ENCODE measurements around the gene EVL.
"Not testable (repeated sequence)": the region's sequence is repeated elsewhere in the genome, so short reads cannot be mapped to it uniquely, and the experiment has no call there.

Gene EVL

DNA sequence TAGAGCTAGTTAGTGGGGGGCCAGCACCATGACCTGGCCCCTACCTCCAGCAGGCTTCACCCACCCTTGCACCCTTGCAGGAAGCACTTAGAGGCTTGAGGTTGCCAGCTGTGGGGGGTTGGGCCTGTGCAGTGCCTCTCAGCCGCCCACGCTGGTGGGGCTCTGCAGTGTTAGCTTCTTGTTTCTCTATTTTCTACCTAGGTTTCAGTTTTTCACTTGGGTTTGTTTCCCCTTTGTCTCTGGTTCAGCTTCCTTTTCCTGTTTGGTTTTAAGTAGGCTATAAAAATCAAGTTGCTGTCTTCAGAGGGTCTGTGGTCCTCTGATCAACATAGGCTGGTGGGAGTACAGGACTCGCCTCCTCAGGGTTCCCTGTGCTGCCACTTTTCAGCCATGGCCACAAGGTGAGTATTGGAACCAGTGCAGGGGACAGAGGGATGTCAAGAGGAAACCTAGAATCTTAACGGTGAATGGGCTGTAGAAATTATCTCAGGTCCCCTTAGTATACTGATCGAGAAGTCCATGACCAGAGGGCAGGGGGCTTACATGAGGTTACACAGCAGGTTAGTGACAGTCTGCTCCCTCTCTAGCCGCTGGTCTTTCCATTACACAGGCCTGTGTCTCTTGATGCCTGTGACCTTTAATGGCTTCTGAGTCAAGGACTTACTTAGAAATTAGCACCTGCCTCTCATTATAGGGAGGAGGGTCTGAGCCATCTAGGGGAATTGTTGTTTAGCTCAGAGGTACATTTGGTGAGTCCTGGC lies at the start of gene EVL:
Gene EVL (plus strand): TSS at position 312 of the 761 bp plus-strand sequence. CDS start 79 bp downstream, at position 391.
- peak; percentile 71 for DNase-seq

- DNase-seq = no peak
These were observed 47.7 kb upstream of the EVL start for GRCh38 chr14:100017553-100017952.

DNA sequence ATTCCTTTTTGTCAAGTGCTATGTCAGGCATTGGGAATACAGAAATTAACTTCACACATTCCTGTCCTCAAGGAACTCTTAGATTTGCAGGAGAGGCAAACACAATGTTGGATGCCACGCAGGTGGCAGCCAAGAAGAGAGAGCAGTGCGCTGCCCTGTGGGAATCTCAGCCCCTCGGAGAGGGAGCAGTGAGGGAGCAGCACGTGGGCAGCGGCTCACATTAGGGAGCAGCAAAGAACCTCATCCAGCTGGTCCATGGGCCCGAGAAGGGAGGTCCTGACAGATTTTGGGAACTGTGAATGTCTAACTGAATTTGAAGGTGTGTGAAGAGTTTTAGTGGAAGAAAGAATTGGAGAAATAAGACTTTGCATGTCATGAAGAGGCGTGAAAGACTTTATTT lies 47.2 kb upstream of the EVL start:
- no peak for DNase-seq

DNA sequence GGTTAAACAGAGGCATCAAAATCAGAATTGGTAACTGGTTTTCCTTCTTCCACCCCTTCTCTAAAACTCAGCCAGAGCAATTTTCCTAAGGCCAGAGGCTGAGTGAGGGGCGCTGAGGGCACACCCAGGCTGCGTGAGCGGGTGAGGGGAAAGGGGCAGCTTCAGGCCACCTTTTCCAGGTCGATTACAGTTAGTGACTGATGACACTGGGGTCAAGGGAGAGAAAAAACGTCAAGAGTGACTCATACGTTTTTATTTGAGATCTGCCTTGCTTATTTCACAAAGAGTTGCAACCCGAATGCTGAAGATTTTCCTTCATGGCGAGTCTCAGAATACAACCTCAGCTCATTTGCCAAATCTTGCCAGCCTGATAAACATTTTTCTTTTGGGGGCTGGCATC lies 46.7 kb upstream of the EVL start:
- no peak for DNase-seq

- DNase-seq = no peak
These were observed 46.0 kb upstream of the EVL start for GRCh38 chr14:100019156-100019744.

DNA sequence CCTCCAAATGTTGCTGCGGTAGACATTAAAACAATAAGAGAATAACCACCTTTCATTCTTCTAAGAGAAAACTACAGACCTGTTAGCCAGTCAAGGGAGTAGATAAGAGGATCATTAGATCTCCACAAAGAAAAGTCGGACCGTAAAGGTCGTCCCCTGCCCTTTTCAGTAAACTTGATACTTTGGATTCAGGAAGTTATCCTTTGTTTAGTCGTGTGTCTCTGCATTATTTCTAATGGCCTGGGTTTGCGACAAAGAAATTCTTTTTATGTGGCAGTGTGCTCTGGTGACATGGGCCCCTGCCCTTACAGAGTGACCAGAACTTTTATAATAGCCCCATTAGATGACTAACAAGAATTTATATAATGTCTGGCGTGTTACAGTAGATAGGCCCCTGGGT lies 44.6 kb upstream of the EVL start:
- no peak for DNase-seq

DNA sequence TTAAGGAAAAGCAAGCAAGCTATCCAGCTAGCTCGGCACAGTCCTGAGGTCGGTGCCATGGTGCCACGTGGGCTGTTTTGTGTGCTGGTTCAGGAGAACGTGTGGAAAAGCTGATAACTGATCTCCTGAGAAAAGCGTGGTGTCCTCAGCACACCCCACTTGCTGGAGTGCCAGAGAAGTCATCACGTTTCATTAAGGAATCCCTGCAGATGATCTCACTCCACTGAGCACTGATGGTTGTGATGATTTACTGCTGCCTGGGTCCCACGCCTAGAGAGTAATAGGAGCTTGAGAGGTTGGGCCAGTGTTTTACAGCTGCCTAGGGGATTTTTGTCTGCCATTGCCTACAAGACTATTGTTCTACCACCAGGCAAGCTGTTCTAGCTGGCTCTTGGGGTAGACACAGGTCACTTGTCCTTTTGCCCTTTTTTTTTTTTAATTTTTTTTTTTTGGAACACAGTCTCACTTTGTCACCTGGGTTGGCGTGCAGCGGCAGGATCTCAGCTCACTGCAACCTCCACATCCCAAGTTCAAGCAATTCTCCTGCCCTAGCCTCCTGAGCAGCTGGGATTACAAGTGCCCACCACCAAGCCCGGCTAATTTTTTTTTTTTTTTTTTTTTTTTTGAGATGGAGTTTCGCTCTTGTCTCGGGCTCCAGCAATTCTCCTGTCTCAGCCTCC lies 42.3 kb upstream of the EVL start:
- no peak for DNase-seq

- peak; percentile 20 for DNase-seq
These were observed 40.1 kb upstream of the EVL start for GRCh38 chr14:100025111-100025510.

DNA sequence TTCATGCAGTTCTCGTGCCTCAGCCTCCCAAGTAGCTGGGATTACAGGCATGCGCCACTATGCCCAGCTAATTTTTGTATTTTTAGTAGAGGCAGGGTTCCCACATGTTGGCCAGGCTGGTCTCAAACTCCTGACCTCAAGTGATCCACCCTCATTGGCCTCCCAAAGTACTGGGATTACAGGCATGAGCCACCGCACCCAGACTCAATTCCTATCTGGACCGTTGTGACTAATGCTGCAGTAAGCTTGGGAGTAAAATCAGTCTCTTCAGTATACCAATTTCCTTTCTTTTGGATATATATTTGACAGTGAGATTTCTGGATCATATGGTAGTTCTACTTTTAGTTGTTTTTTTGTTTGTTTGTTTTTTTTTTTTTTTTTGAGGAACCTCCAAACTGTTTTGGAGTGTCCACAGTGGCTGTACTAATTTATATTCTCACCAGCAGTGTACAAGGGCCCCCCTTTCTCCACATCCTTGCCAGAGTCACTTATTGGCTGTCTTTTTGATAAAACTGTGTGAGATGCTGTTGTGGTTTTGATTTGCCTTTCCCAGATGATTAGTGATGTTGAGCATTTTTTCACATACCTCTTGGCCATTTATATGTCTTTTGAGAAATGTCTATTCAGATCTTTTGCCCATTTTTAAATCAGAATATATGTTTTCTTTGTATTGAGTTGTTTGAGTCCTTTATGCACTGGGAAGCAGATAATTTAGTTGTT lies 37.3 kb upstream of the EVL start:
- DNase-seq = no peak

- DNase-seq = no peak
These were observed 36.1 kb upstream of the EVL start for GRCh38 chr14:100028990-100029677.

DNA sequence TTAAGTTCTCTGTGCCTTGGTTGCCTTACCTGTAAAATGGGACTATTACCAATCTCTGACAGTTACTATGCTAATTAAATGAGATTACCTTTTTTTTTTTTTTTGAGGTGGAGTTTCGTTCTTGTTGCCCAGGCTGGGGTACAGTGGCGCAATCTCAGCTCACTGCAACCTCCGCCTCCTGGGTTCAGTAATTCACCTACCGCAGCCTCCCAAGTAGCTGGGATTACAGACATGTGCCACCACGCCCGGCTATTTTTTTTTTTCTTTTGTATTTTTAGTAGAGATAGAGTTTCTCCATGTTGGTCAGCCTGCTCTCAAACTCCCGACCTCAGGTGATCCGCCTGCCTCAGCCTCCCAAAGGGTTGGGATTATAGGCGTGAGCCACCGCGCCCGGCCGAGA lies 35.2 kb upstream of the EVL start:
- DNase-seq = not testable (repeated sequence)

DNA sequence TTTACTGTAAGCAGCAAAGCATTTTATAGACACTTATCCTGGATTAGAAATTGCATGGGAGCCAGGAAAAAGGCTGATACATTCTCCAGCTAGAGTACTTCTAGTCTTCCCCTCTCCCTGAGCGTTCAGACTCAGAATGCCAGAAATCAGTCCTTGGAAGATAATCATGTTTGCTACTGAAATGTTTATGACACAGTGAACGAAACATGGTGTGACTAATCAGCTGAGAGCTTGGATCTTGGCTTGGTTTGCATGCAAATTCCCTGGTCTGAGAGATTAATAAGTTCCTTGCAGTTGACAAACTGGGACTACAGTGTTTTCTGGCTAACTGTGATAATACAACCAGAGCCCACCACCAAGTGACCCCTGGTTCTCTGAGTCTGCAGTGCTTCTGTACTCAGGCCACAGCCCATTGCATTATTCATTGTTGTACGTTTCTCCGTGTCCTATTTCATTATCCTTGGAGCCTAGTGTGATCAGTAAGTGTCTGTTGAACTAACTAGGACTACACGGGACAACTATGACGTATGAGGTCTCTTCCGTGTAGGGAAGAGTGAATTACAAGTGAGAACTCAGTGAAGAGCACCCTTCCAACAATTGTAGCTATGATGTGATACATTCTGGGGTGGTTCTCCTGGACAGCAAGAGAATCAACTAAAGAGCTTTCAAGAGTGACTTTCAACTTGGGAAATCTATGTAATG lies 34.6 kb upstream of the EVL start:
- DNase-seq = no peak

DNA sequence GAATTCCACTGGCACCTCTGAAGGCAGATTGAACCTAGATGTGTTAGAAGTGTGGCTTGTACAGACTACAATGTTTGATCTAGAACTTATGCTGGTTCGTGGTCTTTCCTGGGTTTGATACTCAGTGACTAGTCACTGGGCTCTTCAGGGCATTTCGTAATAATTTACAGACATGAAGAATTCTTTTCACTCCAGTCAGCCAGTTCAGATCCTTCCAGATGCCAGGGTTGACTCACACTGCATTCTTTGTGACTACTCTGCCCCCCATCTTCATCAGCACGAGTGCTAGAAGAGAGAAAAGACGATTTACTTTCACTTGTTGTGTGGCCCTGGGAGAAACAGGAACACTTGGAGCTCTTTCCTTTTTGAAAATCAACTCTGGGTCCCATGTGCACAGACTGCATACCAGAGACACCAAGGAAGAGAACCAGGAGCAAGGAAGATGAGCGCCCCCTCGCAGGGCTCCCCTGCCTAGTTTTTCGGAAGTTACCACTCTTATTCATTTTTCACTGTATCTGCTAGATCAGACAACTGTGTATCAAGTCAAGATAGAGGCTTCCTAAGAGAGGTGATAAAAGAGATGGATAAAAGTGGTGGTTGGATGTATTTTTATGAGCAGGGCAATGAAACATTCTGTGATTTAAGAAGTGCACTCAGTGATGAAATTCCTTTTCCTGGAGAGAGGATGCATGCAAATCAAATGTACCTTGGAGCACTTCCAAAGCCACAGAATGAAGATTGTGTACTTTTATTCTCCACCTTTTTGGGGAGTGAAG lies 33.5 kb upstream of the EVL start:
- DNase-seq = no peak

GRCh38 chr14:100032738-100033137 lies 32.5 kb upstream of the EVL start:
- DNase-seq = no peak

- DNase-seq = no peak
These were observed 31.7 kb upstream of the EVL start for GRCh38 chr14:100033347-100034075.

GRCh38 chr14:100034468-100034867 lies 30.8 kb upstream of the EVL start:
- DNase-seq = no peak

DNA sequence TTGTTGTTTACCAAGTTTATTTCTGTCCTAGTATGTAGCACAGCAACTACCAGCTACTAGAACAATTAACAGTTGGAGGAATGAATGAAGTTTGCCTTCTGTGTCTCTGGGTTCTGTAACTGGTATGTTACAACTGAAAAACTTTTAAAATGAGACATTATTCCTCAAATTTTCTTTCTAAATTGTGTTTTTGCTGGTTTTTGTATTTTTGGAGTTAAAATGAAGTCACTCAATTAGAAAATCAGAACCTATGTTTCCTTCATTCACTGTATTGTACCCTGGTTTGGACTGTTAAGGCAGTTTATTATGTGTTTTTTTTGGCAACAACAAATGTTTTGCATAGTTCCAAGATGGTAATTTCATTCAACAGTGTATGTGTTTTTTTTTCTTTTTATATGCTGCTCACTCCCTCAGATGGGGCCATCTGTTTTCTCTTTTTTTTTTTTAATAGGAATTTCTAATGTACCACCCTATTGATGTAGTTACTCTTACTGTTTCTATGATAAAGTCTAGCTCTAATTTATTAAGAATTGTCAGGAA lies 30.2 kb upstream of the EVL start:
- DNase-seq = no peak

DNA sequence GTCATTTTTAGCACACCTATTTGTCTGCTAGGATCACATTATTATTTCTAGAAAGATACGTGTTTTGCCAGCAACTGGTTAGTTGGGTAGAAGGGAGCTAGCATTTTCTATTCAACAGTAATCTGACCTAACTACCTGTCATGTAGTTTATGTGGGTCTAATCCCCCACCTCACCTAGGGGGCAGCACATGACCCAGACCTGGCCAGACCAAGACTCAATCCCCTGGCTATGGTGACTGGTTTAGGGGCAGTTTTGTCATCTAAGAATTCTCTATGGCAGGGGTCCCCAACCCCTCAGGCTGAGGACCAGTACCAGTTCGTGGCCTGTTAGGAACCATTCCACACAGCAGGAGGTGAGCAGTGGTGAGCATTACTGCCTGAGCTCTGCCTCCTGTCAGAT lies 29.5 kb upstream of the EVL start:
- no peak for DNase-seq

GRCh38 chr14:100037353-100037752 lies 27.9 kb upstream of the EVL start:
- no peak for DNase-seq

GRCh38 chr14:100038065-100038464 lies 27.2 kb upstream of the EVL start:
- DNase-seq = no peak

Data from activated CD4-positive, alpha-beta T cell treated with anti-CD3 and anti-CD28 coated beads, Interleukin-2, amount 50 U/mL, for 1 hour (primary cell).